Progenitor cell of endocrine pancreas (in vitro differentiated cells): ENCODE results near the gene PLCB4. TPM values are rescaled to one million over a fixed set of nuclear protein-coding genes. Genes with fewer than 3 reads are reported as not detected.

ENCODE experiments used
- DNase-seq: peaks from one replicate; pipeline ENCODE4 v3.0.0; 2021; ENCODE audit warnings: low spot score; ENCODE audit not compliant: unreplicated experiment
- H3K27ac Mint-ChIP-seq: 2 replicates; pipeline ENCODE4 v1.8.0; 2021; ENCODE audit warnings: mild to moderate bottlenecking, moderate library complexity, mixed read lengths
- H3K27me3 Mint-ChIP-seq: 2 replicates; pipeline ENCODE4 v1.8.0; 2021; ENCODE audit warnings: mixed read lengths
- H3K36me3 Mint-ChIP-seq: 2 replicates; pipeline ENCODE4 v1.8.0; 2022; ENCODE audit warnings: mixed read lengths; ENCODE audit not compliant: insufficient read depth
- H3K4me1 Mint-ChIP-seq: 2 replicates; pipeline ENCODE4 v1.8.0; 2021; ENCODE audit warnings: low read depth, mixed read lengths
- H3K4me3 Mint-ChIP-seq: 2 replicates; pipeline ENCODE4 v1.8.0; 2021; ENCODE audit warnings: low read depth, mild to moderate bottlenecking, moderate library complexity, mixed read lengths
- H3K9me3 Mint-ChIP-seq: 2 replicates; pipeline ENCODE4 v1.8.0; 2021; ENCODE audit warnings: low read depth, mixed read lengths
- total RNA-seq: library from RNA; stranded (reverse); gene quantifications from 2 replicates; pipeline ENCODE4 v1.2.1, GENCODE V29; 2021
- TF ChIP-seq, protein P1 (sequence below): fragments of 200-600 bp; sonication (generic); IDR thresholded peaks from one replicate; pipeline ENCODE4 v1.5.0; 2021; ENCODE audit warnings: antibody characterized with exemption, mild to moderate bottlenecking; ENCODE audit not compliant: unreplicated experiment

The PLCB4 gene
- total RNA-seq, 1 donor from 2014 or later = 17.2 TPM

DNA sequence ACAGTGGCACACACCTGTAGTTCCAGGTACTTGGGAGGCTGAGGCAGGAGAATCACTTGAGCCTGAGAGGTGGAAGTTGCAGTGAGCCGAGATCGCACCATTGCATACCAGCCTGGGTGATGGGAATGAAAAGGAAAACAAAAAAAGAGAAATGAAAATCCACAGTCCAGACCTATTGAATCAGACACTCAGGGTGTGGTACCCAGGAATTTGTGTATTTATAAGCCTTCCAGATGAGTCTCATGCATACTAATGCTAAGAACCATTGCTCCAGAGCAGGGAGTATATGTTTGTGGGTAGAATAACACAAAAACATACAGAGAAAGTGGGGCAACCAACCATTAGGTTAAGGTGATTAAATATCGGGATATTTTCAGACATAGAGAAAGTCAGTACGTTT lies 36.1 kb upstream of the PLCB4 start:
- no peaks in the 10 kb centered on the region for H3K27me3 Mint-ChIP-seq
- no peaks in the 10 kb centered on the region for H3K36me3 Mint-ChIP-seq
- no peak overlapping the region for H3K27ac Mint-ChIP-seq
- H3K9me3 Mint-ChIP-seq = no peaks in the 10 kb centered on the region
- DNase-seq = no peak
- no peak overlapping the region for H3K4me3 Mint-ChIP-seq
- no peaks in the 10 kb centered on the region for H3K4me1 Mint-ChIP-seq
- TF ChIP-seq, protein P1, sequence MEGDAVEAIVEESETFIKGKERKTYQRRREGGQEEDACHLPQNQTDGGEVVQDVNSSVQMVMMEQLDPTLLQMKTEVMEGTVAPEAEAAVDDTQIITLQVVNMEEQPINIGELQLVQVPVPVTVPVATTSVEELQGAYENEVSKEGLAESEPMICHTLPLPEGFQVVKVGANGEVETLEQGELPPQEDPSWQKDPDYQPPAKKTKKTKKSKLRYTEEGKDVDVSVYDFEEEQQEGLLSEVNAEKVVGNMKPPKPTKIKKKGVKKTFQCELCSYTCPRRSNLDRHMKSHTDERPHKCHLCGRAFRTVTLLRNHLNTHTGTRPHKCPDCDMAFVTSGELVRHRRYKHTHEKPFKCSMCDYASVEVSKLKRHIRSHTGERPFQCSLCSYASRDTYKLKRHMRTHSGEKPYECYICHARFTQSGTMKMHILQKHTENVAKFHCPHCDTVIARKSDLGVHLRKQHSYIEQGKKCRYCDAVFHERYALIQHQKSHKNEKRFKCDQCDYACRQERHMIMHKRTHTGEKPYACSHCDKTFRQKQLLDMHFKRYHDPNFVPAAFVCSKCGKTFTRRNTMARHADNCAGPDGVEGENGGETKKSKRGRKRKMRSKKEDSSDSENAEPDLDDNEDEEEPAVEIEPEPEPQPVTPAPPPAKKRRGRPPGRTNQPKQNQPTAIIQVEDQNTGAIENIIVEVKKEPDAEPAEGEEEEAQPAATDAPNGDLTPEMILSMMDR = no peak

DNA sequence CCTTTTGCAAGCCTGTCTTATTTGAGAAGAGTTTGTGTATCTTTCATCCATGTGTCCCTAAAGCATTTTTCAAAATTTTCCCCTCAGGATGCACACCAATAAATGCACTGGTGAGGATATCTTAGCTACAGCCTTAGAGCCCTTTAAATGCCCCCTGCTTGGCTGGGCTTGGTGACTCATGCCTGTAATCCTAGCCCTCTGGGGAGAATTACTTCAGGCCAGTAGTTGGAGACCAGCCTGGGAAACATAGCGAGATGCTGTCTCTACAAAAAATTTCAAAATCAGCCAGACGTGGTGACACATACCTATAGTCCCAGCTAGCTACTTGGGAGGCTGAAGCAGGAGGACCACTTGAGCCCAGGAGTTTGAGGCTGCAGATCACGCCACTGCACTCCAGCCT lies 33.8 kb upstream of the PLCB4 start:
- Mint-ChIP-seq H3K27ac (no peak overlapping the region), H3K9me3 (no peaks in the 10 kb centered on the region), H3K27me3 (no peaks in the 10 kb centered on the region), H3K4me3 (no peak overlapping the region), H3K36me3 (no peaks in the 10 kb centered on the region), H3K4me1 (no peaks in the 10 kb centered on the region)
- no peak for DNase-seq
- TF ChIP-seq, protein P1 = no peak

- H3K4me1 Mint-ChIP-seq = no peaks in the 10 kb centered on the region
- no peak overlapping the region for H3K4me3 Mint-ChIP-seq
- TF ChIP-seq, protein P1 = no peak
- H3K36me3 Mint-ChIP-seq = no peaks in the 10 kb centered on the region
- H3K27me3 Mint-ChIP-seq = no peaks in the 10 kb centered on the region
- H3K27ac Mint-ChIP-seq = no peak overlapping the region
- DNase-seq = no peak
- H3K9me3 Mint-ChIP-seq = no peaks in the 10 kb centered on the region
Observed at GRCh38 chr20:9036593-9036992, 32.3 kb upstream of the PLCB4 start.

DNA sequence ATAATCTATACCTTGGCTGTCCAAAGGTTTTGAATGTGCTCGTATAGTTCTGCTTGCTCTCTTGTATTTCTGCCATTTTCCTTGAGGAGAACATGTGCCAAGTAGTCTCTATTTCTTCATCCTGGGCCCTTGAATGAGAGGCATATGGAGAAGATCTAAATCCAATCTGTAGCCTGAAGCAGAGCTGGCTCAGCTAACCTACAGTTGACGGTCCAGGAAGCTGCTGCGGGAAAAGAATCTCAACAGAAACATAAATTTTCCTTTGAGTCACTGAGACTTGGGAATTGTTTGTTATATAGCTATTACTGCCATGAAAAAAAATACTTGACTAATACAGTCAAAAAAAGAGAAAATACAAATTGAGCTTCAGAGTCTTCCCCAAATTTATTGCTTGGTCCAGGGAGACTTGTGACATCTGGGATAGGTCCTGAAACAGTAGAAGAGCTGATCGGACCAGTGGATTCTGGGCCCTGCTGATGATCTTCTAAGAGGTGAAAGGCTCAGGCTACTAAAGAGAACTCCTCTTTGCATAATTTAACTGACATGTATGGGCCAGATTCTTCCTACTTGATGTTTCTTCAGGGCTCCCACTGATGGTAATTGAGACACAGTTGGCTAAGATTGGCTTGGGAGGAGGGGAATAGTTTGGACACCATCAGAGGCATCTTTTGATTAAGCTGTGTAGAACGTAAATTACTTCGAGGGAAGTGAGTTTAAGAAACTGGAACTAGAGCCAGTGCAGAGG lies 29.9 kb upstream of the PLCB4 start:
- H3K36me3 Mint-ChIP-seq = no peaks in the 10 kb centered on the region
- H3K4me1 Mint-ChIP-seq = no peaks in the 10 kb centered on the region
- no peaks in the 10 kb centered on the region for H3K27me3 Mint-ChIP-seq
- TF ChIP-seq, protein P1 = no peak
- H3K9me3 Mint-ChIP-seq = no peaks in the 10 kb centered on the region
- no peak overlapping the region for H3K4me3 Mint-ChIP-seq
- DNase-seq = no peak
- H3K27ac Mint-ChIP-seq = no peak overlapping the region

- H3K4me3 Mint-ChIP-seq = no peak overlapping the region
- no peaks in the 10 kb centered on the region for H3K27me3 Mint-ChIP-seq
- TF ChIP-seq, protein P1 = no peak
- H3K9me3 Mint-ChIP-seq = no peaks in the 10 kb centered on the region
- DNase-seq = no peak
- no peak overlapping the region for H3K27ac Mint-ChIP-seq
- H3K36me3 Mint-ChIP-seq = no peaks in the 10 kb centered on the region
- no peaks in the 10 kb centered on the region for H3K4me1 Mint-ChIP-seq
Observed at GRCh38 chr20:9040863-9041524, 27.9 kb upstream of the PLCB4 start.
